NCI-H510A (cell line): ENCODE results near the gene TMEM161B.
A peak's percentile ranks its signal among the peaks of the same experiment; 100 is the strongest.
"Not testable (repeated sequence)": the region's sequence is repeated elsewhere in the genome, so short reads cannot be mapped to it uniquely, and the experiment has no call there.

Experiments used
- DNase-seq: peaks from one replicate; lab custom pipeline; 2025; lab: John Stamatoyannopoulos, UW

The TMEM161B gene

GRCh38 chr5:88268385-88269184 is at the start of gene TMEM161B:
TSS of gene TMEM161B (minus strand) at chr5:88268845. CDS start at chr5:88268723, 122 bp downstream.
- peak; percentile 78 for DNase-seq

- DNase-seq, result no peak
Observed at GRCh38 chr5:88304356-88304755, 35.7 kb upstream of the TMEM161B start.

GRCh38 chr5:88298425-88298824 is 29.8 kb upstream of the TMEM161B start:
- DNase-seq, result no peak

GRCh38 chr5:88290801-88291200 is 22.2 kb upstream of the TMEM161B start:
- no peak for DNase-seq

GRCh38 chr5:88288528-88289197 is 20.0 kb upstream of the TMEM161B start:
- DNase-seq, result no peak

GRCh38 chr5:88287846-88288527 is 19.3 kb upstream of the TMEM161B start:
- DNase-seq, result no peak

- no peak for DNase-seq
Observed at GRCh38 chr5:88287302-88287701, 18.7 kb upstream of the TMEM161B start.

GRCh38 chr5:88283690-88284089 is 15.0 kb upstream of the TMEM161B start:
- DNase-seq, result no peak

- no peak for DNase-seq
Observed at GRCh38 chr5:88281322-88281721, 12.7 kb upstream of the TMEM161B start.

- no peak for DNase-seq
Observed at GRCh38 chr5:88279584-88279983, 10.9 kb upstream of the TMEM161B start.

GRCh38 chr5:88276378-88276777 is 7.7 kb upstream of the TMEM161B start:
- DNase-seq, result no peak

- no peak for DNase-seq
Observed at GRCh38 chr5:88275581-88275980, 6.9 kb upstream of the TMEM161B start.

GRCh38 chr5:88269222-88269771 is 652 bp upstream of the TMEM161B start:
- peak; percentile 1 for DNase-seq

GRCh38 chr5:88264565-88264964 is 4.1 kb downstream of the TMEM161B start:
- not testable (repeated sequence) for DNase-seq

GRCh38 chr5:88263349-88263748 is 5.3 kb downstream of the TMEM161B start:
- DNase-seq, result no peak

GRCh38 chr5:88262116-88262515 is 6.5 kb downstream of the TMEM161B start:
- DNase-seq, result no peak

GRCh38 chr5:88258636-88259035 is 10.0 kb downstream of the TMEM161B start:
- DNase-seq, result no peak

GRCh38 chr5:88256872-88257271 is 11.8 kb downstream of the TMEM161B start:
- DNase-seq, result no peak

- DNase-seq, result no peak
Observed at GRCh38 chr5:88256037-88256436, 12.6 kb downstream of the TMEM161B start.

- DNase-seq, result no peak
Observed at GRCh38 chr5:88254320-88254719, 14.3 kb downstream of the TMEM161B start.

- no peak for DNase-seq
Observed at GRCh38 chr5:88251048-88251711, 17.5 kb downstream of the TMEM161B start.

- no peak for DNase-seq
Observed at GRCh38 chr5:88250010-88250409, 18.6 kb downstream of the TMEM161B start.
